Left hindlimb (tissue), 1 donor: ENCODE results near the gene ABCA9.
"Not testable (repeated sequence)": the region's sequence is repeated elsewhere in the genome, so short reads cannot be mapped to it uniquely, and the experiment has no call there.

ENCODE experiments used
- DNase-seq: peaks from one replicate; pipeline ENCODE4 v3.0.0-alpha.2; 2018

Gene ABCA9

DNA sequence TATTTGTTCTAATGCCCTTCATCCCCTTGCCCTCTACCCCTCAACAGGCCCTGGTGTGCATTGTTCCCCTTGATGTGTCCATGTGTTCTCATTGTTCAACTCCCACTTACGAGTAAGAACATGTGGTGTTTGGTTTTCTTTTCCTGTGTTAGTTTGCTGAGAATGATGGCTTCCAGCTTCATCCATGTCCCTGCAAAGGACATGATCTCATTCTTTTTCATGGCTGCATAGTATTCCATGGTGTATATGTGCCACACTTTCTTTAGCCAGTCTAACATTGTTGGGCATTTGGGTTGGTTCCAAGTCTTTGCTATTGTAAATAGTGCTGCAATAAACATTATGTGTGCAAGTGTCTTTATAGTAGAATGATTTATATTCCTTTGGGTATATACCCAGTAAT is 112.9 kb downstream of the ABCA9 start:
- DNase-seq = not testable (repeated sequence)

DNA sequence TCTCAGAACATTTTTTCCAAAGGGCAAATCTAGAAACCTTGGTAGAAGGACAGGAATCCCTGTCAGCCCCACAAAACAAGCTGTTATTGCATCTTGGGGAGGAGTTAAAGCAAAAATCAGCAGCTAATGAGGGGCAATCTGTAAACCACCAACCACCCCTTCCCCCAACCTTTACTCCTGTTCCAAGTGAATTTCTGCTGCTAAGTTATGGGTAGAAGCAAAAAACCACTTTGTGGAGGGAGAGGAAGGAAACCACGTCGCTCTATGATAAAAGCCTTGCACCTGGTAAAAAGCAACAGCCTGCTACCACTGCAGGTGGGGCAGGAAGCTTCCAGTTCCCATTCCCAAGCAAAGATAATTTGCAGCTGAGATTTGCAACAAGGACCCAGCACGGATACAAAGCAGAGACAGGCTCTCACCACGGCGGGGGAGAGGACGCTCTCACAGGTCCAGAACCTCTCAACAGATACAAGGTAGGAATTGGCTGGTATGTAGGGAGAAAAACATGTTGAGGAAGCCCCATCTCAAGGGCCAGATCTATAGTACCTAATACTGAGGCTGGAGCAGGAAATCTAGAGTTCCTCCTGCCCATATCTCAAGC is 116.2 kb downstream of the ABCA9 start:
- DNase-seq = no peak

DNA sequence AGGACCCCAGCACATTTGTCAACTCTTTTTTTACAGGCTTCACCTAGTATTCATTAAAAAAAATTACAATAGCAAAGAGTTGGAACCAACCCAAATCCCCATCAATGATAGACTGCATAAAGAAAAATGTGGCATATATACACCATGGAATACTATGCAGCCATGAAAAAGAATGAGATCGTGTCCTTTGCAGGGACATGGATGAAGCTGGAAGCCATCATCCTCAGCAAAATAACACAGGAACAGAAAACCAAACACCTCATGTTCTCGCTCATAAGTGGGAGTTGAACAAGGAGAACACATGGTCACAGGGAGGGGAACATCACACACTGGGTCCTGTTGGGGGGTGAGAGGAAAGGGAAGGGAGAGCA is 116.9 kb downstream of the ABCA9 start:
- DNase-seq = not testable (repeated sequence)

DNA sequence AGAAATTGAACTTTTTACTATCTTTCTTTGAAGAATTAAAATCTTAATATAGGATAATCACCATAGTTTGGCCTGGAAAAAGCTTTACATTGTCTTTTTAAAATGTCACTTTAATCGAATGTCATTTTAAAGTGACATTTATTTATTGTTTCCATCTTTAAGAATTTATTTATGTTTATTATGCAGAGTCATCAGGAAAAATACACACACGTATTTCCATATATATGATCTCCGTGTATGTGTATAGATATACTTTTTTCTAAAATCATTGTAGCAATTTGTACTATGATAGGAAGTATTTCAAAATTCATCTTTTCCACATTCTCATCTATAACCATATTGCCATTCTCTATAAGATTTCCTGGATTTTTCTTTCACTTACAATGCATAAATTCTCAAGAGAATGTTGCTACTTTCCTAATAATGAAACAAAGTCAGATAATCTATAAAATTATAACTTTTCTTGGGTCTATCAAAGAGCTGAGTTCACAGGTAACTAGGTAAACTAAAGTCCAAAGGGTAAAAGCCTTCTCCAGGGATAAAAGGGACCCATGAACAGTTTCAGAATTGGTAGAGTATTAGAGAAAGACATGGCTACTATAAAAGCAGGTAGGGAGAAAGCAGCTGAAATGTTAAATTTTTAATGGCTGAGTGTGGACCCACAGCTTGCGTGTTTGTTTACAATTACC is 117.5 kb downstream of the ABCA9 start:
- no peak for DNase-seq

DNA sequence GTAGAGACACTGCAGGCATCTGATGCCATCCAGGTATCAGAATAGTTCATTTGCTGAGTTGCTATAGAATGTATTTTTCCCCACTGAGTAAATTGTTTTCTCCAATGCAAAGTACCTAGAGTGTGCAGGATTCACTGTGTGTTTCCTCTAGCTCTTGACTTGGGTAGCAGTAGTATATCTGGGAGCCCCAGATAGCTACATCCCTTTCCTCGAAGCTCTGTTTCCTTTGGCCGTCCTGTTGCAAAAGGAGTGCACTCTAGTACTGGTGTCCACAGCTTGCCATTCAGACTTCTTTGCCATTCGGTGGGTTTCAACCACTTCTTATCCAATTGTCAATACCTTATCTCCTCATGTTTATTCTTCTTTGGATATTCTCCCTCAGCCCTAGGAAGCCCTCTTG is 118.3 kb downstream of the ABCA9 start:
- DNase-seq = no peak

DNA sequence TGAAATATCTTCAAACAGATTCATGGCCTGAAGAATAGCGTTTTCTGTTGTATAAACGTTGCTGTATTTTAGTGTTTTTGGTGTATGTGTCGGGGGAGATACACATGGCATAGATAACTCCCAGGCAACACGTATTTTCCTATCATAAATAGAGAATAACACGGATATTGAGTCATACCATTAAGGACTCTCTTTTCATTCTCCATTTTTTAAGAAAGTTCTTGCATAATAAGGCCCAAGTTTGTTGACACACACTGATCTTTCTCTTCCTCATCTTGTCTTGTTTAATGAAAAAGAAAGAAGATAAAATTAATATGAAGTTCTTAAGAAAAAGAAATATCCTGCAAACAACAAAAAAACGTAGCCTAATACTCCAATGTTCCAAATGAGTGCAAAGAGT is 119.0 kb downstream of the ABCA9 start:
- no peak for DNase-seq

DNA sequence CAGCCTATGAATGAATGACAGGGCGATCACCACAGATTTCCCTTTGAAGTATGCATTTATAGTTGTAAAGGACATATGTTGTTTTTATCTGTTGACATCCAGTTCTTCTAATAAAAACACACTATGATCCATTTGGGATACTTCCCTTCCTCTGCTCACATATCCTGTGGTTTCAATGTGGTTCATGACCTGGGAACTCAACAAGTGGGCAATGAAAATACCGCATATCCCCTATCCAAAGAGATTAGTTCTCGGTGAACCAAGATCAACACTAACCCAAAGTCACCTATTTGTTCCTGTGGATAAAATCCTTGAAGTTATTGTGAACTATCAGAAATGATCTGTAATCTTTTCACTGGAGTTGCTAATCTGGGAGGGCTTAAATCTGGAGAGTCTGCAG is 121.5 kb downstream of the ABCA9 start:
- no peak for DNase-seq

DNA sequence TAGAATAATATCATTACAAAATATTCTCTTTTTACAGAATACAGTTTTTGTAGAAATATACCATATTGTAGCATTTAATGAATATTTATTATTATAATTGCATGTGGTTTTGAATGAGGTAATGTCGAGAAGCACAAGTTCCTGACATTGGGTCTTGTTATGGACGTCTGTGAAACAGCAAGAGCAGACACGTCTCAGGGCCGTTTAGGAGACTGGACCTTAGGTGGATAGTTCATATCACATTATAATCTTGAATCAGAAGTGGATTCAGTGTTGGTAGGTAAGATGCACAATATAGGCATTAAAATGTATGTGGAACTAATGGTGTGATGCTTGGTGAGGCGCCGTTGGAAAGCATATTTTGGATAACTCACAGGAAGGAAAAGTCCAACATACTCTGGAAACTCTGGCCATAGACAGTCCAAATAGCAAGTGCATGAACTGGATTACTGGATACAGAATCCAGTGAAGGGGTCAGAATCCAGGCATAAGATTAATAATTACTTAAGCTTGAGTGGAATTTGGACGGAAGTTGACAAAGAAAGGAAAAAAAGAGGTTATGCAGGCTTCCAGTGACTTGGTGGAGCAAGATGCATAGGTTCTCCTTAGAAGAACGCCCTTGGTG is 122.7 kb downstream of the ABCA9 start:
- DNase-seq = no peak

DNA sequence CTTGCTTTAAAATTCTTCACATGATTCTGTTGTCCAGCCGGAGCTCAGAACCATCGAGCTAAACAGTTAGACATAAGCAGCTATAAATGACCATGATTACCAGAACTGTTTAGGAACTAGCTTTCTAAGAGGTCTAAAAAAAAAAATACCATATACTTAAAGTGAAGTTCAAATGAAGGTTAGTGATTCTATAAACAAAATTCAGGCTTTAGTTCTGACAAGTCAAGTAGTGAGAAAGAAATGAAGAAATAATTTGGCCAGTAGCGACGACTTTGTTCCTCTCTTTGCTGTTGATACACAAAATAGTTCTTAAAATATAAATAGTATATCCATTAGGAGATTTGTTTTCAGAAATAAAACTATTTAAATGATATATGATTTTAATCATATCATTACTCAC is 133.2 kb downstream of the ABCA9 start:
- no peak for DNase-seq

DNA sequence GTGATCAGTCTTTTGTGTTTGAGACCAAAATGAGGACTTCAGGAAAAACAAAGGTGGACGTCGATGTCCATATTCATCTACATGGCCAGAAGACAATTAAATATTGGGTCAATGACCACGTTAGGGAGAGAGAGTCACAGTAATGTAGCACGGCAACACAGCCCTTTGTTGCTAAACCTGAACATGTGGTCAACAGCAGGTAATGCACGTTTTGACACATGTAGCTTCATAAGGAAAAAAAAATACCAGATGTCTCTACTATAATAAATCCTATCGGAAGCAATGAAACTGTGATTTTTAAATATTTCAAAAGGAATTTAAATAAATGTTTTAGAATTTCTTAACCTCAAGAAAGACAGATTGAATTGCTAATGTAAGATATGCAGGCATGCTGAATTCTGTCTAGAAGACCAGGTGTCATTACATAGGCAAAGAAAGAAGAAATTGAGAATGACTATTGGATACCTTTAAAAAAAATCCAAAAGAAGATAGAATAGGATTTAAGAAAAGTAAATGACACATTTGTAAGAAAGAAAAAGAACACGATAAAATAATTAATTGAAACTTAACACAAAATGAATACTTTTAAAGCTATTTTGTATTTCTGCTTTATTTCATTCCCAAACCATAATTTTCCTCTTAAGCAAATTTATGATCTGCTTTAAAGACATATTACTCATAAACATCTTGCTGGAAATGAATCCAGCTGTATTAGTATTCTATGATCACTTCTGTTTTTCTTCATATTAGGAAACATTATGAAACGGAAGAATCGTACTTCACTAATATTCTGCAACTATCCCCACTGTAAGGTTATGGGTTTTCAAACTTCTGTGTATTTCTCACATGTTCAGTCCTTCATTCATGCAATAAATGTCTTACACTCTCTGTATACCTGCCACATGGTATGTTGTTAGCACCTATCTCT is 135.7 kb downstream of the ABCA9 start:
- DNase-seq = no peak
